ENCODE data around the gene FREM1.

DNA sequence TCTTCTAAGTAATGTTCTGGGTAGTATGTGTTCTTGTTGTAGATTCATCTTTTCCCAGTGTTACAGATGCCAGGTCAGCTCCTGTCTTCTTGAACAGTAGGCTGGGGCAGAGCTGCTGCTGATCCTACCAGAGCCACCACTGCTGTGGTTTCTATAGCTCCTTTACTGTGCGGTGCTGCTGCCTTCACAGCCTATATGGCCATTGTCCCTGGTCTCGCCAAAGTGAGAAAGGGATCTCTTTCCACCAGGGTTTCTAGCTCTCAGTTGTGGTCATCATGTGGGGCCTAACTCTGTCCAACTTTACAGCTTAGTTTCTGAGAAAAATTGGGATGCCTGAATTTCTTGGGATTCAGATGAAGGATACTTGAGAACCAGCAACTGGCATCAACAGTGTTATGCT lies 116.8 kb downstream of the FREM1 start:
- TF ChIP-seq TARDBP (IDR thresholded peaks at IDR 0.05) (no peak), FOXK2 (IDR thresholded peaks at IDR 0.05) (no peak)

Measured in HEK293T (cell line).